Gastrocnemius medialis (tissue), 4 donors: ENCODE data around the gene FBXW10.
"Not testable (repeated sequence)": the region's sequence is repeated elsewhere in the genome, so short reads cannot be mapped to it uniquely, and the experiment has no call there.

Source experiments
- POLR2A ChIP-seq, 2 donors: fragments of 450-650 bp; IDR thresholded peaks; one replicate each; pipeline ENCODE4 v1.6.1; 2017; ENCODE audit warnings: antibody characterized with exemption in 2 of 2, mild to moderate bottlenecking in 2 of 2, moderate library complexity in 2 of 2
- TF ChIP-seq, protein P1 (sequence below), 5 experiments: fragments of 450-650 bp in 3 of 5; fragments of 200-600 bp in 2 of 5; sonication (generic) in 2 of 5; IDR thresholded peaks in 4 of 5; conservative IDR thresholded peaks in 1 of 5; 1 replicate in 4 of 5; 2 replicates in 1 of 5; pipeline ENCODE4 v1.5.1; 2016 to 2019; ENCODE audit warnings: antibody characterized with exemption in 5 of 5, mild to moderate bottlenecking in 3 of 5, moderate library complexity in 3 of 5

- TF ChIP-seq POLR2A (IDR thresholded peaks at IDR 0.05): not testable (repeated sequence)
- TF ChIP-seq, protein P1, sequence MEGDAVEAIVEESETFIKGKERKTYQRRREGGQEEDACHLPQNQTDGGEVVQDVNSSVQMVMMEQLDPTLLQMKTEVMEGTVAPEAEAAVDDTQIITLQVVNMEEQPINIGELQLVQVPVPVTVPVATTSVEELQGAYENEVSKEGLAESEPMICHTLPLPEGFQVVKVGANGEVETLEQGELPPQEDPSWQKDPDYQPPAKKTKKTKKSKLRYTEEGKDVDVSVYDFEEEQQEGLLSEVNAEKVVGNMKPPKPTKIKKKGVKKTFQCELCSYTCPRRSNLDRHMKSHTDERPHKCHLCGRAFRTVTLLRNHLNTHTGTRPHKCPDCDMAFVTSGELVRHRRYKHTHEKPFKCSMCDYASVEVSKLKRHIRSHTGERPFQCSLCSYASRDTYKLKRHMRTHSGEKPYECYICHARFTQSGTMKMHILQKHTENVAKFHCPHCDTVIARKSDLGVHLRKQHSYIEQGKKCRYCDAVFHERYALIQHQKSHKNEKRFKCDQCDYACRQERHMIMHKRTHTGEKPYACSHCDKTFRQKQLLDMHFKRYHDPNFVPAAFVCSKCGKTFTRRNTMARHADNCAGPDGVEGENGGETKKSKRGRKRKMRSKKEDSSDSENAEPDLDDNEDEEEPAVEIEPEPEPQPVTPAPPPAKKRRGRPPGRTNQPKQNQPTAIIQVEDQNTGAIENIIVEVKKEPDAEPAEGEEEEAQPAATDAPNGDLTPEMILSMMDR (IDR thresholded peaks at IDR 0.05 in 4 of 5, conservative IDR thresholded peaks at IDR 0.05 in 1 of 5): not testable (repeated sequence)
Measured at GRCh38 chr17:18815924-18816323, 72.1 kb downstream of the FBXW10 start.
